Suprapubic skin (tissue), 4 donors: ENCODE results near the gene LRRC4C. TPM values are rescaled to one million over a fixed set of nuclear protein-coding genes. Genes with fewer than 3 reads are reported as not detected.

ENCODE experiments used
- DNase-seq, 2 donors: peaks; one replicate each; pipeline ENCODE4 v3.0.0-alpha.2; 2019; ENCODE audit warnings: low spot score in 2 of 2
- H3K27ac ChIP-seq: fragments of 200-600 bp; sonication (generic); one replicate; pipeline ENCODE4 v1.5.1; 2019
- H3K27me3 ChIP-seq: fragments of 200-600 bp; sonication (generic); one replicate; pipeline ENCODE4 v1.5.1; 2019
- H3K36me3 ChIP-seq: fragments of 200-600 bp; sonication (generic); one replicate; pipeline ENCODE4 v1.5.1; 2019
- H3K4me1 ChIP-seq: fragments of 200-600 bp; sonication (generic); one replicate; pipeline ENCODE4 v1.5.1; 2019
- H3K4me3 ChIP-seq: fragments of 200-600 bp; sonication (generic); one replicate; pipeline ENCODE4 v1.5.1; 2019; ENCODE audit warnings: mild to moderate bottlenecking
- H3K9me3 ChIP-seq: fragments of 200-600 bp; sonication (generic); one replicate; pipeline ENCODE4 v1.5.1; 2019
- CTCF ChIP-seq, 2 donors: fragments of 200-600 bp in 1 of 2; fragments of 450-650 bp in 1 of 2; sonication (generic) in 1 of 2; IDR thresholded peaks; one replicate each; pipeline ENCODE4 v1.5.1; 2016 to 2019; ENCODE audit warnings: antibody characterized with exemption in 2 of 2, mild to moderate bottlenecking in 1 of 2, moderate library complexity in 1 of 2
- EP300 ChIP-seq: sonication (generic); formaldehyde crosslinking; IDR thresholded peaks from one replicate; pipeline ENCODE4 v1.6.1; 2017; ENCODE audit warnings: antibody characterized with exemption
- POLR2A ChIP-seq, 2 donors: fragments of 450-650 bp; IDR thresholded peaks; one replicate each; pipeline ENCODE4 v1.6.1; 2017; ENCODE audit warnings: antibody characterized with exemption in 2 of 2, mild to moderate bottlenecking in 2 of 2, moderate library complexity in 2 of 2
- POLR2AphosphoS5 ChIP-seq, 3 donors: sonication (generic); formaldehyde crosslinking; IDR thresholded peaks; one replicate each; pipeline ENCODE4 v1.6.1; 2017; ENCODE audit warnings: antibody characterized with exemption in 3 of 3
- WGBS: methylation state at CpG from one replicate; pipeline ENCODE4 v1.1.5; 2018; 5-methylcytosine and 5-hydroxymethylcytosine counted together
- total RNA-seq, 4 donors: library from RNA; depleted of rRNA; stranded (reverse); fragments of >200 nt; gene quantifications; one replicate each; pipeline ENCODE4 v1.1.0, GENCODE V29; 2016

The LRRC4C gene
- total RNA-seq, 4 donors from 2014 or later: 0.19 to 1.1 (median 0.60) TPM; not detected in 1

GRCh38 chr11:41018224-41018623, 441.2 kb downstream of the LRRC4C start:
- Histone ChIP-seq H3K4me3 (no peak overlapping the region), H3K9me3 (no peaks in the 10 kb centered on the region), H3K27me3 (no peaks in the 10 kb centered on the region), H3K36me3 (no peaks in the 10 kb centered on the region), H3K27ac (no peak overlapping the region), H3K4me1 (no peaks in the 10 kb centered on the region)
- no peak for DNase-seq
- WGBS: 44% methylated on average over 3 of the region's 3 CpGs
- TF ChIP-seq POLR2AphosphoS5 (IDR thresholded peaks at IDR 0.05): no peak
- no peak for TF ChIP-seq EP300
- no peak for TF ChIP-seq POLR2A (IDR thresholded peaks at IDR 0.05)
- no peak for TF ChIP-seq CTCF (IDR thresholded peaks at IDR 0.05)

GRCh38 chr11:41010361-41011050, 448.9 kb downstream of the LRRC4C start:
- DNase-seq: no peak
- H3K9me3 ChIP-seq: no peaks in the 10 kb centered on the region
- WGBS: 79% methylated on average over 2 of the region's 2 CpGs
- no peak overlapping the region for H3K27ac ChIP-seq
- no peaks in the 10 kb centered on the region for H3K36me3 ChIP-seq
- TF ChIP-seq EP300: no peak
- no peak for TF ChIP-seq POLR2A (IDR thresholded peaks at IDR 0.05)
- no peak for TF ChIP-seq POLR2AphosphoS5 (IDR thresholded peaks at IDR 0.05)
- TF ChIP-seq CTCF (IDR thresholded peaks at IDR 0.05): no peak
- H3K4me1 ChIP-seq: no peaks in the 10 kb centered on the region
- no peaks in the 10 kb centered on the region for H3K27me3 ChIP-seq
- H3K4me3 ChIP-seq: no peak overlapping the region

GRCh38 chr11:41005986-41006385, 453.5 kb downstream of the LRRC4C start:
- H3K27me3 ChIP-seq: no peaks in the 10 kb centered on the region
- DNase-seq: no peak
- no peaks in the 10 kb centered on the region for H3K4me1 ChIP-seq
- H3K4me3 ChIP-seq: no peak overlapping the region
- H3K27ac ChIP-seq: no peak overlapping the region
- H3K36me3 ChIP-seq: no peaks in the 10 kb centered on the region
- no peaks in the 10 kb centered on the region for H3K9me3 ChIP-seq
- TF ChIP-seq EP300: no peak
- TF ChIP-seq POLR2AphosphoS5 (IDR thresholded peaks at IDR 0.05): no peak
- no peak for TF ChIP-seq POLR2A (IDR thresholded peaks at IDR 0.05)
- no peak for TF ChIP-seq CTCF (IDR thresholded peaks at IDR 0.05)

GRCh38 chr11:41003339-41004282, 455.8 kb downstream of the LRRC4C start:
- H3K27me3 ChIP-seq: no peaks in the 10 kb centered on the region
- H3K4me3 ChIP-seq: no peak overlapping the region
- DNase-seq: no peak
- H3K27ac ChIP-seq: no peak overlapping the region
- no peaks in the 10 kb centered on the region for H3K9me3 ChIP-seq
- H3K4me1 ChIP-seq: no peaks in the 10 kb centered on the region
- WGBS: 72% methylated on average over 4 of the region's 4 CpGs
- TF ChIP-seq POLR2AphosphoS5 (IDR thresholded peaks at IDR 0.05) (no peak), POLR2A (IDR thresholded peaks at IDR 0.05) (no peak), CTCF (IDR thresholded peaks at IDR 0.05) (no peak), EP300 (no peak)
- no peaks in the 10 kb centered on the region for H3K36me3 ChIP-seq

GRCh38 chr11:40998920-40999319, 460.5 kb downstream of the LRRC4C start:
- H3K4me1 ChIP-seq: no peaks in the 10 kb centered on the region
- H3K36me3 ChIP-seq: no peaks in the 10 kb centered on the region
- no peaks in the 10 kb centered on the region for H3K27me3 ChIP-seq
- H3K9me3 ChIP-seq: no peaks in the 10 kb centered on the region
- H3K4me3 ChIP-seq: no peak overlapping the region
- no peak for DNase-seq
- H3K27ac ChIP-seq: no peak overlapping the region
- TF ChIP-seq POLR2A (IDR thresholded peaks at IDR 0.05): no peak
- 79% methylated on average over 5 of the region's 5 CpGs for WGBS
